Activated T-cell treated with anti-CD3 and anti-CD28 coated beads for 24 hours (primary cell): Measurements from ENCODE around the gene TCHHL1.
A peak's percentile ranks its signal among the peaks of the same experiment; 100 is the strongest.

Experiments used
- DNase-seq: peaks from one replicate; pipeline ENCODE4 v3.0.0-alpha.2; 2020; ENCODE audit warnings: low read depth

The TCHHL1 gene

GRCh38 chr1:152089014-152089674 lies at the start of gene TCHHL1:
Gene TCHHL1, minus strand, starts transcription at chr1:152089064. Its CDS starts 921 bp downstream, at chr1:152088143.
- no peak for DNase-seq

GRCh38 chr1:152137215-152137614 lies 48.4 kb upstream of the TCHHL1 start:
- no peak for DNase-seq

GRCh38 chr1:152130186-152130585 lies 41.3 kb upstream of the TCHHL1 start:
- DNase-seq: no peak

GRCh38 chr1:152127673-152128072 lies 38.8 kb upstream of the TCHHL1 start:
- DNase-seq: no peak

- no peak for DNase-seq
Observed at GRCh38 chr1:152125834-152126443, 37.1 kb upstream of the TCHHL1 start.

DNA sequence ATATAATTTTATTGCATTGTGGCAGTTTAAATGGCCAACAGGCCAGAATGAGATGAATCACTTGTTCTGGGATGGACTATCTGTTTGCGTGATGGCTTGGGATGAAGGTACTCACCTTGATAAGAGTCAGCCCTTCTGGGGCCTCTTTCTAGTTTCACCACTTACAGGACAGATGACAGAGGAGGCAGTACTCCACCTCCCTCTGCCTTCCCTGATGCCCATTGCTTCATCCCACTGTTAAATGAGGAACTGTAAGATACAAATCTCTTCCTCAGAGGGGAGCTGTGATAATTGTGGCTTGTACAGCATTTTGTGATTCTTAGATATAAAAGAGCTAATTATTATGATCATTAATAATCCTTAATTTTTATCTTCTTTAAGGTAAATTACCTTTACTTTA lies 30.1 kb upstream of the TCHHL1 start:
- DNase-seq: no peak

DNA sequence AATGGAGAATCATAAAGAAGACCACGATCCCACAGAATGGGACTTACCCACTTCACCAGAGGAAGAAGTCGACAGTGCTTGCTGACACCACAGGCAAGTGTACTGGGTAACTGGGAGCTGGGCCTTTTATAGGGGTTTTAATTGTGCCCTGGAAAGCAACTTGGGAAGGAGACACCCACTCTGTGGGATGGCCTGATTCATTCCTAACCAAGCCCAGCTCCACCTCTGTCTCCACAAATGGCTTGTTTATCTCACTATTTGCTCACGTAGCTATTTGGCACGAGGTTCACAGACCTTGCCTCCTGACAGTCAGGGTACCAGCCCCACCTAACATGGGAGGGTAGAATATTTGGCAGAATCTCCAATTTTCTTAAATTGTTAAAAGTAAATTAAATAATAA lies 26.5 kb upstream of the TCHHL1 start, which contains the start of gene TCHH:
TCHH (minus strand) TSS at position 101 of the 400 bp plus-strand sequence. CDS start 1,364 bp downstream, outside the sequence.
- no peak for DNase-seq

GRCh38 chr1:152112885-152113432 lies 24.1 kb upstream of the TCHHL1 start:
- no peak for DNase-seq

DNA sequence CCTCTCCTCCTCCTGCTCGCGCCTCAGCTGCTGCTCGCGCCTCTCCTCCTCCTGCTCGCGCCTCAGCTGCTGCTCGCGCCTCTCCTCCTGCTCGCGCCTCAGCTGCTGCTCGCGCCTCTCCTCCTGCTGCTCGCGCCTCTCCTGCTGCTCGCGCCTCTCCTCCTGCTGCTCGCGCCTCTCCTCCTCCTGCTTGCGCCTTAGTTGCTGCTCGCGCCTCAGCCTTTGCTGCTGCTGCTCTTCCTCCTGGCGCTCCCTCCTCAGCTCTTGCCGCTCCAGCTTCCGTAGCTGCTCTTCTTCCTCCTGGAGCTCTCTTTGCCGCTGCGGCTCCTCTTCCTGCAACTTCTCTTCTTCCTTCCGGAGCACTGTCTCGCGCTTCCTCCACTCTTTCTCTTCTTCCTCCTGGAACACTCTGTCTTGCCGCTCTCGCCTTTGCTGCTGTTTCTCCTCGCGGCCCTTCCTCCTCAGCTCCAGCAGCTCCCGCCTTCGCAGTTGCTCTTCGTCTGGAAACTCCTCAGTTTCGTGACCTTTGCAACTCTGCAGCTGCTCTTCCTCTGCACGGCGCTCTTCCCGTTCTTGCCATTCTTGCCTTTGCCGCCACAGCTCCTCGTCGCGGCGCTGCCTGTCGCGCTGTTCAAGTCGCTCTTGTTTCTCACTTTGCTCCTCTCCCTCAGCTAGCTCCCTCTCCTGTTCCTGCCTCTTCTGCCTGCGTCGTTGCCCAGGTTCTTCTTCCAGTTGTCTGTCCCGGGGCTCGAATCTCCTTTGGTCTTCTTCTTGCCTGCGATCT lies 23.4 kb upstream of the TCHHL1 start:
- DNase-seq: no peak

DNA sequence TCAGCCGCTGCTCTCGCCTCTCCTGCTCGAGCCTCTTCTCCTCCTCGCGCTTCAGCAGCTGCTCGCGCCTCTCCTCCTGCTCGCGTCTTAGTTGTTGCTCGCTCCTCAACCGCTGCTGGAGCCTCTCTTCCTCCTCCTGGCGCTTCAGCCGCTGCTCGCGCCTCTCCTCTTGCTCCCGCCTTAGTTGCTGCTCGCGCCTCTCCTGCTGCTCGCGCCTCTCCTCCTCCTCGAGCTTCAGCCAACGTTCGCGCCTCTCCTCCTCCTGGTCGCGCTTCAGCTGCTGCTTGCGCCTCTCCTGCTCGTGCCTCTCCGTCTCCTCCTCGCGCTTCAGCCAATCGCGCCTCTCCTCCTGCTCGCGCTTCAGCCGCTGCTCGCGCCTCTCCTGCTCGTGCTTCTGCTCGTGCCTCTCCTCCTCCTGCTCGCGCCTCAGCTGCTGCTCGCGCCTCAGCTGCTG lies 22.7 kb upstream of the TCHHL1 start:
- DNase-seq: peak; percentile 26

DNA sequence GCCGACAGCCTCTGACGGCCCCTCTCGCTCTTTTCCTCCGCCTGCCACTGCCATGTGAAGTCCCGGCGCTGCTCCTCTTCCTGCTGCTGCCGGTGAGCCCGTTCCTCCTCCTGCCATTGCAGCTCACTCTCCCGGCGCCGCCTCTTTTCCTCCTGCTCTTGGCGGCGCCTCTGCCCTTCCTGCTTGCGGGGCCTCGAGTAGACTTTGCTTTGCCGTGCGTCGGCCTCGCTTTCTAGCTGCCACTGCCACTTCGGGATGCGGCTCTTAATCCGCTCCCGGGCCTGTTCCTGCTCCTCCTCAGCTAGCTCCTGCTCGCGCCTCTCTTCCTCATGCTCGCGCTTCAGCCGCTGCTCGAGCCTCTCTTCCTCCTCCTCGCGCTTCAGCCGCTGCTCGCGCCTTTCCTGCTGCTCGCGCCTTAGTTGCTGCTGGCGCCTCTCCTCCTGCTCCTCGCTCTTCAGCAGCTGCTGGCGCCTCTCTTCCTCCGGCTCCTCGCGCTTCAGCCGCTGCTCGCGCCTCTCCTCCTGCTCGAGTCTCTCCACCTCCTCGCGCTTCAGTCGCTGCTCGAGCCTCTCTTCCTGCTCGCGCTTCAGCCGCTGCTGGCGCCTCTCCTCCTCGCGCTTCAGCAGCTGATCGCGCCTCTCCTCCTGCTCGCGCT lies 22.1 kb upstream of the TCHHL1 start:
- DNase-seq: no peak

DNA sequence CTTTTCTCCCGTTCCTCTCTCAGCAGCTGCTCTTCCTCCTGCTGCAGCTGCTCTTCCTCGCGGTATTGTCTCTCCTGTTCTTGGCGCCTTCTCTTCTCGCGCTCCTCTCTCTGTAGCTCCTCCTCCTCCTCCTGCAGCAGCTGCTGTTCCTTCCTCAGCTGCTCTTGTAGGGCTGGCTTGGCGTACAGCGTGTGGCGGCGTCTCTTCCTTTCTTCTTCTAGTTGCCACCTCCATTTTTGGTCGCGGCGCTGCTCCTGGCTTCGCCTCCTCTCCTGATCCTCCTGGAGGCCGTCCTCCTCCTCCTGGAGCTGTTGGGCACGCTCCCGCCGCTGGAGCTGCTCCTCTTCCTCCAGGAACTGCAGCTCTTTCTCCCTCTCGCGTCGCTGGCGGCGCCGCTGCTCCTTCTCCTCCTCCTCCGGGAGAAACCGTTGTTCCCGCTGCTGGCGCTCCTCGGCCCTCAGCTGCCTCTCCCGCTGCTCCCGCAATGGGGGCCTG lies 21.5 kb upstream of the TCHHL1 start:
- no peak for DNase-seq

DNA sequence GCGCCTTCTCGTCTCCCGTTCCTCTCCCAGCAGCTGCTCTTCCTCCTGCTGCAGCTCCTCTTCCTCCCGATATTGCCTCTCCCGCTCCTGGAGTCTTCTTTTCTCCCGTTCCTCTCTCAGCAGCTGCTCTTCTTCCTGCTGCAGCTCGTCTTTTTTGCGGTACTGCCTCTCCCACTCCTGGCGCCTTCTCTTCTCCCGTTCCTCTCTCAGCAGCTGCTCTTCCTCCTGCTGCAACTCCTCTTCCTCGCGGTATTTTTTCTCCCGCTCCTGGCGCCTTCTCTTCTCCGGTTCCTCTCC lies 21.1 kb upstream of the TCHHL1 start:
- DNase-seq: no peak

DNA sequence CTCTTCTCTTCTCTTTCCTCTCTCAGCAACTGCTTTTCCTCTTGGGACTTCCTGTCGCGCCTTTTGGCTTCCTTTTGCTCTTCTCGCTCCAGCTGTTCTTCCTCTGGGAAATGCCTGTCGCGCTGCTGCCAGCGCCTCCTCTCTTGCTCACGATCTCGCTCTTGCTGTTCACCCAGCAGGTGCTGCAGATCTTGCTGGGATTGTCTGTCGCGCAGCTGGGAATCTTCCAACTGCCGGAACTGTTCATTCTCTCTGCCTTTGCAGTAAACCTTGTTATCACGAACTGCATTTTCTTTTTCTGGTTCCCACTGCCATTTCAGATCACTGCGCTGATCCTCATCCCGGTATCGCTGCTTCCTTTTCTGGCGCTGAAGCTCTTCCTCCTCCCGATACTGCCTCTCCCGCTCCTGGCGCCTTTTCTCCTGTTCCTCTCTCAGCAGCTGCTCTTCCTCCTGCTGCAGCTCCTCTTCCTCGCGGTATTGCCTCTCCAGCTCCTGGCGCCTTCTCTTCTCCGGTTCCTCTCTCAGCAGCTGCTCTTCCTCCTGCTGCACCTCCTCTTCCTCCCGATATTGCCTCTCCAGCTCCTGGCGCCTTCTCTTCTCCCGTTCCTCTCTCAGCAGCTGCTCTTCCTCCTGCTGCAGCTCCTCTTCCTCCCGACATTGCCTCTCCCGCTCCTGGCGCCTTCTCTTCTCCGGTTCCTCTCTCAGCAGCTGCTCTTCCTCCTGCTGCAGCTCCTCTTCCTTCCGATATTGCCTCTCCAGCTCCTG lies 20.6 kb upstream of the TCHHL1 start:
- DNase-seq: no peak

GRCh38 chr1:152108882-152109222 lies 20.0 kb upstream of the TCHHL1 start:
- DNase-seq: no peak

- no peak for DNase-seq
Observed at GRCh38 chr1:152107984-152108881, 19.4 kb upstream of the TCHHL1 start.

- no peak for DNase-seq
Observed at GRCh38 chr1:152107031-152107983, 18.4 kb upstream of the TCHHL1 start.

DNA sequence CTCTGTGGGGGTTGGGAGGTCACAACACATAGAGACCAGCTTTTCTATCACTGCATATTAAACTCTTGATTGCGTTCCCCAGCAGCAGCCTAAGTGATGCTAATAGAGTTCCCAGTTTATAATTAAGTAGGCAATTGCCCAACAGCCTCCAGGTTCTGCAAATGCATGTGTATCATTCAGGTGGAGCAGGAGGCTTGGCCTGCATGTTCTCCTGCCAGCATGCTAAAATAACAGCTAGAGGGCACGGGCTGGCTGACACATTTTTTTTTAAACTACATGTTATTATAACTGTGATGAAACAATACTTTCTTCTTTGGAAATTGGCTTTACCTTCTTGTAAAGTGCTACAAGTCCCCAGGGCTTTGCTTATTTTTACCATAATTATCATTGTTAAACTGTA lies 16.0 kb upstream of the TCHHL1 start:
- DNase-seq: no peak

DNA sequence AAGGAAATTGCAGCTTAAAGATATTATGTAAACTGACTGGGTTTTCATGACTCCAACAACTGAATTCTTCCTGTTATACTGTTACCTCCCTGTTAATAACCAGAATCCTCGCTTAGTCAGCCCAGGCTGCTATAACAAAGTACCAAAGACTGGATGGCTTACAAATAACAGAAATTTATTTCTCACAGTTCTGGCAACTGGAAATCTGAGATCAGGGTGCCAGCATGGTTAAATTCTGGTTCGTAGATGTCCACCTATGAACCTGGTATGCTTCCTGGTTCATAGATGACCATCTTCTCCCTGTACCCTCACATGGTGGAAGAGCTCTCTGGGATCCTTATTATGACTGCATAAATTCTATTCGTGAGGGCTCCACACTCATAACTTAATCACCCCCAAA lies 8.1 kb upstream of the TCHHL1 start:
- no peak for DNase-seq
